OCI-LY7 (cell line): ENCODE results near the gene KCTD2. TPM values are rescaled to one million over a fixed set of nuclear protein-coding genes. Genes with fewer than 3 reads are reported as not detected.
A peak's percentile ranks its signal among the peaks of the same experiment; 100 is the strongest.

Experiments
- BruUV-seq: library from RNA; stranded (reverse); fragments of 400-500 nt; replicated peaks from 2 replicates; lab custom pipeline; 2021; lab: Mats Ljungman, UMichigan
- CTCF ChIA-PET: fragments of 300-600 bp; sonication (Branson Sonifier 250); formaldehyde crosslinking; loops from one replicate; lab custom pipeline; 2022; ENCODE audit warnings: antibody characterized with exemption; ENCODE audit not compliant: unreplicated experiment; lab: Charles Lee
- POLR2A ChIA-PET: fragments of 300-600 bp; sonication (Branson Sonifier 250); formaldehyde crosslinking; loops from one replicate; lab custom pipeline; 2022; ENCODE audit warnings: antibody characterized with exemption; lab: Charles Lee
- DNase-seq: peaks from one replicate; pipeline ENCODE4 v3.0.0-alpha.2; 2015; ENCODE audit warnings: low spot score
- H2AFZ ChIP-seq: fragments of 200-600 bp; sonication (generic), shearing (Covaris generic); 2 replicates; pipeline ENCODE4 v1.6.1; 2014; ENCODE audit warnings: mild to moderate bottlenecking, antibody characterized with exemption, low read length, moderate library complexity
- H3K27ac ChIP-seq: fragments of 200-600 bp; sonication (generic); 2 replicates; pipeline ENCODE4 v1.5.1; 2014; ENCODE audit warnings: mixed run types, low read depth, mild to moderate bottlenecking, moderate library complexity, low read length, inconsistent platforms; ENCODE audit not compliant: poor library complexity, severe bottlenecking
- H3K36me3 ChIP-seq: fragments of 200-600 bp; sonication (generic); 2 replicates; pipeline ENCODE4 v1.6.1; 2014; ENCODE audit warnings: mild to moderate bottlenecking, antibody characterized with exemption, low read length, moderate library complexity, mixed read lengths; ENCODE audit not compliant: insufficient read depth
- H3K4me1 ChIP-seq: fragments of 200-600 bp; sonication (generic); 2 replicates; pipeline ENCODE4 v1.5.1; 2014; ENCODE audit warnings: mild to moderate bottlenecking, low read length; ENCODE audit not compliant: insufficient read depth, poor library complexity, severe bottlenecking
- H3K4me2 ChIP-seq: fragments of 200-600 bp; sonication (generic); 2 replicates; pipeline ENCODE4 v1.6.1; 2014; ENCODE audit warnings: mild to moderate bottlenecking, low read length
- H3K4me3 ChIP-seq: fragments of 200-600 bp; sonication (generic); 2 replicates; pipeline ENCODE4 v1.5.1; 2014; ENCODE audit warnings: mild to moderate bottlenecking, low read depth, low read length; ENCODE audit not compliant: poor library complexity, severe bottlenecking
- H3K79me2 ChIP-seq: fragments of 200-600 bp; sonication (generic); 2 replicates; pipeline ENCODE4 v1.6.1; 2016; ENCODE audit warnings: low read depth, mild to moderate bottlenecking, low read length, moderate library complexity, mixed read lengths; ENCODE audit not compliant: insufficient read depth
- H3K9me2 ChIP-seq: fragments of 200-600 bp; sonication (generic); 2 replicates; pipeline ENCODE4 v1.6.1; 2016; ENCODE audit warnings: mild to moderate bottlenecking, low read length, mixed read lengths; ENCODE audit not compliant: insufficient read depth
- H3K9me3 ChIP-seq: fragments of 200-600 bp; sonication (generic); 2 replicates; pipeline ENCODE4 v1.6.1; 2014; ENCODE audit warnings: mild to moderate bottlenecking, mixed run types, low read length, mixed read lengths
- H4K20me1 ChIP-seq: fragments of 200-600 bp; sonication (generic); 2 replicates; pipeline ENCODE4 v1.6.1; 2014; ENCODE audit warnings: mild to moderate bottlenecking, antibody characterized with exemption, low read length, moderate library complexity, mixed read lengths; ENCODE audit not compliant: insufficient read depth
- EZH2phosphoT487 ChIP-seq: fragments of 200-600 bp; sonication (generic); IDR thresholded peaks from 2 replicates; pipeline ENCODE4 v1.6.1; 2018; ENCODE audit warnings: low read depth, borderline replicate concordance, mild to moderate bottlenecking, mixed run types, antibody characterized with exemption, low read length, moderate library complexity, mixed read lengths
- intact Hi-C: fragments of 100-400 bp; cut with micrococcal nuclease; formaldehyde crosslinking; loops from one replicate; pipeline ENCODE4 v1.10.0; 2022; ENCODE audit not compliant: unreplicated experiment
- total RNA-seq, 2 experiments: library from RNA; depleted of rRNA in 1 of 2; stranded (reverse); fragments of >200 nt in 1 of 2; shearing (Covaris generic) in 1 of 2; gene quantifications; 2 replicates each; pipeline ENCODE4 v1.2.3, GENCODE V29; 2014 to 2022
- TF ChIP-seq, protein P1 (sequence below): fragments of 200-600 bp; sonication (generic); conservative IDR thresholded peaks from 2 replicates; pipeline ENCODE4 v1.5.1; 2014; ENCODE audit warnings: mild to moderate bottlenecking, antibody characterized with exemption, low read length, moderate library complexity, mixed read lengths

Gene KCTD2
- total RNA-seq, 2 experiments from 2014 or later = 21.0 to 29.8 TPM

DNA sequence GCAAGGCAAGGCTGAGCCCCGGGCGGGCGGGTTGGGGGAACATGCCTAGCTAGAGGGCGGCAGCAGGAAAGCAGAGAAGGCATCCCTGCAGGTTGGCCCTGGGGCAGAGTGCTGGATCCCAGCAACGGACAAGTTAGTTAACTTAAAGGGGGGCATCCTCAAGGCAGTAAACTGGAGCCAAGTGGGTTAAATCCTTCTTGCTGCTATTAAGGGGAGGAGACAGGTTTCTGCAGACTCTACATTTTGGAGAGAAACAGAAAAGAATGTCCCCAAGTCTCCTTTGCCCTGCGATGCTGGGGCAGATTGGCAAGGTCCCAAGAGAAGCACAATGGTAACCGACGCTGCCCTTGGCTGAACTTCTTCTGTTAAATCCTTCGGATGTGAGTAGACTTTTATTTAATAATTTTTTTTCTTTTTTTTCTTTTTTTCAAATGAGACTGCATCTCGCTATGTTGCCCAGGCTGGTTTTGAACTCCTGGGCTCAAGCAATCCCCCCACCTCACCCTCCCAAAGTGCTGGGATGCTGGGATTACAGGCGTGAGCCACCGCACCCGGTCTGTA lies 14.2 kb upstream of the KCTD2 start:
- no peak overlapping the region for H2AFZ ChIP-seq
- TF ChIP-seq, protein P1, sequence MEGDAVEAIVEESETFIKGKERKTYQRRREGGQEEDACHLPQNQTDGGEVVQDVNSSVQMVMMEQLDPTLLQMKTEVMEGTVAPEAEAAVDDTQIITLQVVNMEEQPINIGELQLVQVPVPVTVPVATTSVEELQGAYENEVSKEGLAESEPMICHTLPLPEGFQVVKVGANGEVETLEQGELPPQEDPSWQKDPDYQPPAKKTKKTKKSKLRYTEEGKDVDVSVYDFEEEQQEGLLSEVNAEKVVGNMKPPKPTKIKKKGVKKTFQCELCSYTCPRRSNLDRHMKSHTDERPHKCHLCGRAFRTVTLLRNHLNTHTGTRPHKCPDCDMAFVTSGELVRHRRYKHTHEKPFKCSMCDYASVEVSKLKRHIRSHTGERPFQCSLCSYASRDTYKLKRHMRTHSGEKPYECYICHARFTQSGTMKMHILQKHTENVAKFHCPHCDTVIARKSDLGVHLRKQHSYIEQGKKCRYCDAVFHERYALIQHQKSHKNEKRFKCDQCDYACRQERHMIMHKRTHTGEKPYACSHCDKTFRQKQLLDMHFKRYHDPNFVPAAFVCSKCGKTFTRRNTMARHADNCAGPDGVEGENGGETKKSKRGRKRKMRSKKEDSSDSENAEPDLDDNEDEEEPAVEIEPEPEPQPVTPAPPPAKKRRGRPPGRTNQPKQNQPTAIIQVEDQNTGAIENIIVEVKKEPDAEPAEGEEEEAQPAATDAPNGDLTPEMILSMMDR = no peak
- TF ChIP-seq EZH2phosphoT487 = no peak
- no peak overlapping the region for H3K27ac ChIP-seq
- ChIA-PET CTCF (no interaction called here), POLR2A (interaction anchor here (1.9 kb wide), 1 partner anchor 20 kb away, joined by 6 read pairs; the partner anchor contains the start of gene MRPL58)
- intact Hi-C loops = no loop called here
- no peak for DNase-seq
- H3K79me2 ChIP-seq = no peaks in the 10 kb centered on the region
- peaks cover 13% of the 10 kb centered on the region for H3K4me1 ChIP-seq
- H3K36me3 ChIP-seq = no peaks in the 10 kb centered on the region
- no TSS peak for BruUV-seq
- H3K4me3 ChIP-seq = no peak overlapping the region
- H4K20me1 ChIP-seq = no peaks in the 10 kb centered on the region
- no peaks in the 10 kb centered on the region for H3K9me2 ChIP-seq
- 0 out of 2 replicates have a peak, but pooled peaks cover 6% of the 10 kb centered on the region for H3K9me3 ChIP-seq
- peak overlapping the region; percentile 58; the same call in 1 of the 2 replicates for H3K4me2 ChIP-seq

DNA sequence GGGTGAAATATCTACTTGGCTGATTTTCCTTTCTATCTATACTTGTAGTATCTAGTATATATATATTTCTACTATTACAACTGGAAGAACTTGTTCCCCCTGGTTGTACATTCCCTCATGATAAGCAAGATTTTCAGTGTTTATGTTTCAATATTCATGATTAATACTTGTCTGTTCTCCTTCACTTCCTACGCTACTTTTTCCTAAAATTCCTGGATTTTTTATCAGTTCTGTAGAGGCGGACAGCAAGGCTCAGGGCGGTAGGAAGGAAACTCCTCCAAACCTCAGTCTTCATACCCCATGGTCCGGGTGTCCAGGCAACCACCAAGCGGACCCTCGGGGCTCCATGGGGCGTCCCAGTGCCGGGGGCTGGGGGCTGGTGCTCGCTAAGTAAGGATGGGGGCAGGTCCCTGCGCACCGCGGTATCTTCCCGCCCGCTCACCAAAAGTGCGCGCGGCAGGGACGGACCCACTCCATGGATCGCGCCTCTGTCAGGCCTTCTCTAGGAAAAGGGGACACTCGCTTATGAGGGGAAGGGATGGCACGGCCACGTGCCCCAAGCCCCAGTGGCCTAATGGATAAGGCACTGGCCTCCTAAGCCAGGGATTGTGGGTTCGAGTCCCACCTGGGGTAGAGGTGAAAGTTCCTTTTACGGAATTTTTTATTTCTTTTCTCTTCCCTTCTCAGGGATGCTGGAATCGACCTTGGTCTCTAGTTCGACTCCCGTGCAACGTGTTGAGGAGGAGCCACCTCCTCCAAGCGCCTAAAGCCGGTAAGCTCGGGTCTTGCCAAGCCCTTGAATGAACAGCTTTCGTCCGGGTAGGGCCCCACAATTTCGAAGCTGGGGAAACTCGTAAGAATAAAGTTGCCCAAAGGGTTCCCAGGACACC lies 13.4 kb upstream of the KCTD2 start:
- no TSS peak for BruUV-seq
- CTCF ChIA-PET = no interaction called here
- Histone ChIP-seq H3K9me3 (0 out of 2 replicates have a peak, but pooled peaks cover 6% of the 10 kb centered on the region), H3K4me2 (peak overlapping the region; percentile 58), H3K9me2 (no peaks in the 10 kb centered on the region), H3K4me1 (peaks cover 13% of the 10 kb centered on the region), H2AFZ (no peak overlapping the region; the same call in 1 of the 2 replicates), H3K79me2 (no peaks in the 10 kb centered on the region), H4K20me1 (no peaks in the 10 kb centered on the region), H3K36me3 (peaks cover 5% of the 10 kb centered on the region), H3K27ac (no peak overlapping the region), H3K4me3 (peak overlapping the region; percentile 56)
- intact Hi-C loops = no loop called here
- peak; percentile 62 for DNase-seq
- POLR2A ChIA-PET = interaction anchor here (0.9 kb wide), 1 partner anchor 21 kb away, joined by 4 read pairs; the partner anchor contains the start of gene MRPL58
- TF ChIP-seq, protein P1 = no peak
- no peak for TF ChIP-seq EZH2phosphoT487
